ENCODE results near the gene KIF3B. TPM values are rescaled to one million over a fixed set of nuclear protein-coding genes. Genes with fewer than 3 reads are reported as not detected.

Gene KIF3B
- total and polyA plus RNA-seq, 2 of the 13 experiments (the other 11 are each of a cell fraction or from before 2014, with no cell fraction given) = 23.6 to 28.8 TPM

- TF ChIP-seq, protein P1, sequence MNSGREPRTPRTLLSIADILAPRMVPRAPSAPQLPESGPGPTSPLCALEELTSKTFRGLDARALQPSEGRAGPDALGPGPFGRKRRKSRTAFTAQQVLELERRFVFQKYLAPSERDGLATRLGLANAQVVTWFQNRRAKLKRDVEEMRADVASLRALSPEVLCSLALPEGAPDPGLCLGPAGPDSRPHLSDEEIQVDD (CRISPR knock-in tag; IDR thresholded peaks at IDR 0.05; ENCODE audit: borderline replicate concordance) = no peak
- TF ChIP-seq ZNF224 (CRISPR knock-in tag; IDR thresholded peaks at IDR 0.05) (0 out of 2 replicates have a peak, but pooled peaks have one; percentile 20), ZFAT (CRISPR knock-in tag; conservative IDR thresholded peaks at IDR 0.05) (no peak), ZNF503 (CRISPR knock-in tag; IDR thresholded peaks at IDR 0.05) (peak; percentile 91), TBL1XR1 (IDR thresholded peaks at IDR 0.05; ENCODE audit: borderline replicate concordance, low read length, partially characterized antibody) (peak; percentile 79), ZNF10 (CRISPR knock-in tag; IDR thresholded peaks at IDR 0.05; ENCODE audit: borderline replicate concordance, low read depth) (no peak), ZNF468 (CRISPR knock-in tag; IDR thresholded peaks at IDR 0.05) (no peak), ZSCAN20 (CRISPR knock-in tag; IDR thresholded peaks at IDR 0.05; ENCODE audit: borderline replicate concordance) (peak; percentile 63; the same call in 1 of the 2 replicates), HDAC2 (CRISPR knock-in tag; IDR thresholded peaks at IDR 0.05) (peak; percentile 82), ZNF883 (CRISPR knock-in tag; IDR thresholded peaks at IDR 0.05; ENCODE audit: not compliant biosample characterization) (peak; percentile 64), NFYC (CRISPR knock-in tag; IDR thresholded peaks at IDR 0.05) (no peak; the same call in 1 of the 2 replicates), ZNF616 (CRISPR knock-in tag; IDR thresholded peaks at IDR 0.05; ENCODE audit: low read depth) (0 out of 2 replicates have a peak, but pooled peaks have one; percentile 32), ZNF280D (CRISPR knock-in tag; IDR thresholded peaks at IDR 0.05) (0 out of 2 replicates have a peak, but pooled peaks have one; percentile 39), TARDBP (CRISPR knock-in tag; IDR thresholded peaks at IDR 0.05) (peak; percentile 96), MLLT10 (CRISPR knock-in tag; IDR thresholded peaks at IDR 0.05) (no peak), XBP1 (CRISPR knock-in tag; IDR thresholded peaks at IDR 0.05) (no peak)
- TF ChIP-seq, protein P2, sequence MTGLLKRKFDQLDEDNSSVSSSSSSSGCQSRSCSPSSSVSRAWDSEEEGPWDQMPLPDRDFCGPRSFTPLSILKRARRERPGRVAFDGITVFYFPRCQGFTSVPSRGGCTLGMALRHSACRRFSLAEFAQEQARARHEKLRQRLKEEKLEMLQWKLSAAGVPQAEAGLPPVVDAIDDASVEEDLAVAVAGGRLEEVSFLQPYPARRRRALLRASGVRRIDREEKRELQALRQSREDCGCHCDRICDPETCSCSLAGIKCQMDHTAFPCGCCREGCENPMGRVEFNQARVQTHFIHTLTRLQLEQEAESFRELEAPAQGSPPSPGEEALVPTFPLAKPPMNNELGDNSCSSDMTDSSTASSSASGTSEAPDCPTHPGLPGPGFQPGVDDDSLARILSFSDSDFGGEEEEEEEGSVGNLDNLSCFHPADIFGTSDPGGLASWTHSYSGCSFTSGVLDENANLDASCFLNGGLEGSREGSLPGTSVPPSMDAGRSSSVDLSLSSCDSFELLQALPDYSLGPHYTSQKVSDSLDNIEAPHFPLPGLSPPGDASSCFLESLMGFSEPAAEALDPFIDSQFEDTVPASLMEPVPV (CRISPR knock-in tag; IDR thresholded peaks at IDR 0.05) = peak; percentile 50; the same call in 1 of the 2 replicates
- TF ChIP-seq, protein P3, sequence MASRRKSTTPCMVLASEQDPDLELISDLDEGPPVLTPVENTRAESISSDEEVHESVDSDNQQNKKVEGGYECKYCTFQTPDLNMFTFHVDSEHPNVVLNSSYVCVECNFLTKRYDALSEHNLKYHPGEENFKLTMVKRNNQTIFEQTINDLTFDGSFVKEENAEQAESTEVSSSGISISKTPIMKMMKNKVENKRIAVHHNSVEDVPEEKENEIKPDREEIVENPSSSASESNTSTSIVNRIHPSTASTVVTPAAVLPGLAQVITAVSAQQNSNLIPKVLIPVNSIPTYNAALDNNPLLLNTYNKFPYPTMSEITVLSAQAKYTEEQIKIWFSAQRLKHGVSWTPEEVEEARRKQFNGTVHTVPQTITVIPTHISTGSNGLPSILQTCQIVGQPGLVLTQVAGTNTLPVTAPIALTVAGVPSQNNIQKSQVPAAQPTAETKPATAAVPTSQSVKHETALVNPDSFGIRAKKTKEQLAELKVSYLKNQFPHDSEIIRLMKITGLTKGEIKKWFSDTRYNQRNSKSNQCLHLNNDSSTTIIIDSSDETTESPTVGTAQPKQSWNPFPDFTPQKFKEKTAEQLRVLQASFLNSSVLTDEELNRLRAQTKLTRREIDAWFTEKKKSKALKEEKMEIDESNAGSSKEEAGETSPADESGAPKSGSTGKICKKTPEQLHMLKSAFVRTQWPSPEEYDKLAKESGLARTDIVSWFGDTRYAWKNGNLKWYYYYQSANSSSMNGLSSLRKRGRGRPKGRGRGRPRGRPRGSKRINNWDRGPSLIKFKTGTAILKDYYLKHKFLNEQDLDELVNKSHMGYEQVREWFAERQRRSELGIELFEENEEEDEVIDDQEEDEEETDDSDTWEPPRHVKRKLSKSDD (CRISPR knock-in tag; IDR thresholded peaks at IDR 0.05; ENCODE audit: low read depth) = no peak
Measured at GRCh38 chr20:32289661-32290431, 12.4 kb downstream of the KIF3B start (continued).
